Muscle of back (tissue), 11 donors: ENCODE measurements around the gene OR2S2. TPM values are rescaled to one million over a fixed set of nuclear protein-coding genes. Genes with fewer than 3 reads are reported as not detected.
"Not testable (repeated sequence)": the region's sequence is repeated elsewhere in the genome, so short reads cannot be mapped to it uniquely, and the experiment has no call there.

Source experiments
- DNase-seq, 3 donors: peaks; one replicate each; pipeline versions ENCODE4 v3.0.0 to v3.0.0-alpha.2; 2013
- polyA plus RNA-seq, 10 donors: library from polyadenylated mRNA; unstranded; fragments of 120-200 nt; gene quantifications; one replicate each; pipeline ENCODE4 v1.2.1, GENCODE V29; 2013; ENCODE audit not compliant: insufficient read length in 10 of 10

OR2S2 gene
- polyA plus RNA-seq, 10 donors, result 0.24 to 0.31 (median 0.27) TPM; not detected in 7

DNA sequence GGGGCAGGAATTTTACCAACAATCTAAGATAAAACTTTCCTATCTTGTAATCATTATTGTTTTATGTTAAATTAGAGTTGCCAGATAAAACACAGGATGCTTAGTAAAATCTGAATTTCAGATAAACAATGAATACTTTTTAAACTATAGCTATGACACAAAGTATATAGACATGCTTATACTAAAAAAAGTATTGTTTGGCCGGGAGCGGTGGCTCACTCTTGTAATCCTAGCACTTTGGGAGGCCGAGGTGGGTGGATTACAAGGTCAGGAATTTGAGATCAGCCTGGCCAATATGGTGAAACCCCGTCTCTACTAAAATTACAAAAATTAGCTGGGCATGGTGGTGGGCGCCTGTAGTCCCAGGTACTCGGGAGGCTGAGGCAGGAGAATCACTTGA is 23.9 kb downstream of the OR2S2 start:
- not testable (repeated sequence) for DNase-seq

DNA sequence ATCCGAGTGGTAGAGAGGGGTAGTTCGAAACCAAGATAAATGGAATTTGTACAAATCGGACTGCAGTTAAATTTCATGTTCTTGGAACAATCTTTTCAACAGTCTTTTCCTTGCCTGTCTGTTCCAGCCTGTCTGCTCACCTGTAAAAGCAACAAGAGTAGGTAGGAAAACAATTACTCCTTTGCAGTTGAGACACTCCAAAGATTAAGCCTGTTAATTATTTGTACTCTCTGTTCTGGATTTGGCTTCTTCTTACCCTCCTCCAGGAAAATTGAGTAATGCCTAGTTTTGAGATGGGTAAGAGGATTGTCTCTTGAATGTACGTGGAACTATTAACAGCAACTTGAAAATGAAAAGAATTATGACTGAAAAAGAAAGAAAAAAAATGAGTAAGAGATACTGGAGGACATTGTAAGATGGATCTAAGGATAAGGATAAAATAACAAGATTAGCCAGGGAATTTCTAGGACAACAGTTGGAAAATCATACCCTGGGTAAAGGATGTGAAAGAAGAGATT is 24.3 kb downstream of the OR2S2 start:
- no peak for DNase-seq

GRCh38 chr9:35932735-35933134 is 25.2 kb downstream of the OR2S2 start:
- DNase-seq, result no peak

DNA sequence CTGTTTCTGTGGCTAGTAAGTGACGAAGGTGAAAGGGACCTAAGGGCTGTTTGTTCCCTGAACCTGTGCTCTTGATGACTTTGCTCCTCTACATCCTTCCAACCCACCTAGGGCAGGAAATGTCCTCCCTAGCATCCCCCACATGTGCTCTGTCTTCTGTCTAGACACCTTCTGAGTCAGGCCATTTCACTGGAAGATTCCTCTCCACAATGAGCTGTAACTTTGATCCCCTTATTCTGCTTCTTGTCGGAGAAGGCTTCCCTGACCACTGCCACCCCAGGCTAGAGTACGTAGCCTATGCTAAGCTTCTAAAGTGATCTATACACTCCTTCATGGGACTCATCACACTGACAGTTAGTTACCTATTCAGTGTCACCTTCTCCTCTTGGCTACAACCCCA is 27.0 kb downstream of the OR2S2 start:
- no peak for DNase-seq

DNA sequence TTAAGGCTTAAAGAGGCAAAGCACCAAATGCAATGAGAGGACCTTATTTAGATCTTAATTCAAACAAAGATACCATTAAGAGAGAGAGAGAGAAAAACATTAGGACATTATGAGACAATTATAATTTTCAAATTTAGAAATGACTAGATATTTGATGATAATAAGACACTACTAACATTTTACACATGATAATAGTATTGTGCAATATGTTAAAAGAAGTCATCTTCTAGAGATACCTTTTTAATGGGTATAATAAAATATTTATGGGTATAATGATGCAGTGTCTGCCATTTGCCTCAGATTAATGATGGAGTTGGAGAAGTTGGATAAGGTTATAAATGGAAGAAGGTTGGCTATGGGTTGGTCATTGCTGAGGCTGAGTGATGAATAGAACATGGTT is 27.4 kb downstream of the OR2S2 start:
- no peak for DNase-seq

DNA sequence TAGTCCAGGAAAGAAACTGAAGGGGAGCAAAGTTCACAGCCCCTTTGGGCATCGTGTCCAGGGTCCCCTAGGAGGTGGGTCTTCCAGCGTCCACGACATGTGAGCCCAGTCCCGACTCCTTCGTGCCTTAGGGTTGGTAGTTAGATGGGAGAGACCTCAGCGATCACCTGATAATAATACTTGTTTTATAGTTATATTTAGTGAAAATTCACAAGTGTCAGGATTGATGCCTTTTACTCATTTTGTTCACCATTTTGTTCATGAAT is 28.6 kb downstream of the OR2S2 start:
- DNase-seq, result no peak

- peak in 1 of 3 donors; percentile 34 for DNase-seq
Measured at GRCh38 chr9:35928591-35929452, 29.1 kb downstream of the OR2S2 start.

DNA sequence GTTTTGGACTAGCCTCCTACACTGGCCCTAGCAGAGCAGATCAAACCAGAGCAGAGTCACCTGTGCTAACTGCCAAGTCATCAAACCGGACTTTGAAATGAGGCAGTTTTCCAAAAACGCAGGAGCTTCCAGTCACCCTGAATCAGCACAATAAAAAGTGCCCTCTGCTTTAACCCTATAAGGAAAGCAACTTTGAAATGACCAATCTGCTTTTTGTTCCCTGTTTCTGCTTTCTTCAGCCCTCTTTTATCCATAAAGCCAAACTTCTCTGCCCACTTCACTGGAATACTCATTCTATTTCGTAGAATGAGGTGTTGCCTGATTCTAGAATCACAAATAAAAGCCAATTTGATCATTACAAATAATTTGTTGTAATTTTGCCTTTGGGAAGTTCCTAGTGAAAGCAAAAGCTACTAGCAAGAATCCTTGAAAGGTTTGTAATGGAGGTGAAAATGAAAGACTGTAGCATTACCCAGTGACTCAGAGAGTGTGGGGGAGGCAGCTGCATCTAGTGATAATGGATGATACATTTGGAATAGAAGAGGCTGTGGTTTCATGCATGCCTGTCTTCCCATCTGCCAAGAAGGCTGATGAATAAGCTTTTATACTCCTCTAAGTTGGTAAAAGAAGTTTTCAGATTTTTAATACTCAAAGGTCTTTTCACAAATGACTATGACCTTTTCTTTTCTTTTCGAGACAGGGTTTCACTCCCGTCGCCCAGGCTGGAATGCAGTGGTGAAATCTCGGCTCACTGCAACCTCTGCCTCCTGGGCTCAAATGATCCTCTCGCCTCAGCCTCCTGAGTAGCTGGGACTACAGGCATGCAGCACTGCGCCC is 33.8 kb downstream of the OR2S2 start:
- DNase-seq, result peak in 1 of 3 donors; percentile 90

DNA sequence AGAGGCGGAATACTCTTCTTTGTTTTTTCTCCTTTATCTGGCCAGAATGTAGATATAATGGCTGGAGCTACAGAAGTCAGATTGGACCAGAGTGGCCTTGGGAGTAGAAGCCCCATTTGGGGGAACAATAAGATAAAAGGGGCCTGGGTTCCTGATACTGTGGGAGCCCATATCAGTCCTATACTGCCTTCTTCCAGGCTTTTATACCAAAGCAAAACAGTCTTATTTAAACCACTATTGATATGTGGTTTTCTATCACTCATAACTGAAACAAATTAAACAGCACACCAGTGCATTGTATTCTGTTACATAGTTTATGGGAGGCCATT is 34.4 kb downstream of the OR2S2 start:
- no peak for DNase-seq

- peak in 1 of 3 donors; percentile 50 for DNase-seq
Measured at GRCh38 chr9:35920051-35920620, 37.8 kb downstream of the OR2S2 start.

DNA sequence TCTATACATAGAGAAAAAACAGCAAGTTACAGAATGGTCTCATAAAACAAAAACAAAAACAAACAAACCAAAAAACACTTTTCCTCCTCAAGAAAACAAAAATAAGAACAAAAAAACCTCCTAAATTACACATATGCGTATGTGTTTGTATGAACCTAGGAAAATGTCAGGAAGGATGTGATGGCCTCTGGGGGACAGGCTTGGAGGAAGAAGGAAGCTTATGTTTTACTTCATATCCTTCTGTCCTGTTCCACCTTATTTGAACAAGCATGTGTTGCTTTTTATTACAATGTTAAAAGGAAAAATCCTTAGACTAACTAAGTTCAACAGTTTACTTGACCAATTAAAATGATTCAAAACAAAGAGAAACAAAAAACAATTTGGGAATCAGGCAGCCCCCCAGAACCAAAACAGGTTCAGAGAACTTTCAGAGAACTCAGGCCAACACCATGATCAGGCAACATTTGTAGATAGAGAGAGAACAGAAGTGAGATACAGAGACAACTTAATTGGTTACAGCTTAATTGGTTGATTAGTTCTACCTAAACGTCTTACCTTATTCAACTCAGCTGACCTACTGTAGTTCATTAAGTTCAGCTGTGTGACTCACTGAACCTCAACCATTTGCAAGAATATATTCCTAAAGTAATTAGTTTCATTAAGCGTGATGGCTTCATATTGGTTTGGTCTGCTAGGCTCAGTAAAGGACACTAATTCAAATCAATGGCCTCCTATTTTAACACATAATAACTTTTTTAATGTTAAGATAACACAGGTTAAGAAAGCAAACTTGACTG is 38.5 kb downstream of the OR2S2 start:
- peak in 1 of 3 donors; percentile 42 for DNase-seq

- DNase-seq, result no peak
Measured at GRCh38 chr9:35918780-35919179, 39.2 kb downstream of the OR2S2 start.

DNA sequence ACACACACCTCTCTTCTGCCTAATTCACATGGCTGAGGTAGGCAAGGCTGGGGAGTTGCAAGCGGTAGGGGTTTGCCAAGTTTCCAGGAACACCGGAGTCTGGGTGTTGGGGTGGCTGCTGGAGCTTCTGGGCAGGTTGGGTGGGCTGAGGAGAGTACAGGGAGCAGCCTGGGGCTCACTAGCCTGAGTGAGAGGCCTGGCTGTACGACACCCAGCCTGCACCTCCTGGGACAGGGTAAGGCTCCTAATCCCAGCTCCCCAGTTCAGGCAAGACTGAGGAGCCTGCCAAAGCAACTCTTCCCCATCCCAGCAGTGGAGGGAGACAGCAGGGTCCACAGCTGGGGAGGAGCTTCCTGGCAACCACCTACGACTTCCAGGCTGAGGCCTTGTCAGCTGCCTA is 40.7 kb downstream of the OR2S2 start:
- DNase-seq, result peak in 1 of 3 donors; percentile 7

GRCh38 chr9:35915681-35916294 is 42.2 kb downstream of the OR2S2 start:
- no peak for DNase-seq

GRCh38 chr9:35914301-35914807 is 43.6 kb downstream of the OR2S2 start:
- peak in 1 of 3 donors; percentile 70 for DNase-seq

- DNase-seq, result not testable (repeated sequence)
Measured at GRCh38 chr9:35913429-35913828, 44.5 kb downstream of the OR2S2 start.

GRCh38 chr9:35912791-35913400 is 45.1 kb downstream of the OR2S2 start:
- no peak for DNase-seq

DNA sequence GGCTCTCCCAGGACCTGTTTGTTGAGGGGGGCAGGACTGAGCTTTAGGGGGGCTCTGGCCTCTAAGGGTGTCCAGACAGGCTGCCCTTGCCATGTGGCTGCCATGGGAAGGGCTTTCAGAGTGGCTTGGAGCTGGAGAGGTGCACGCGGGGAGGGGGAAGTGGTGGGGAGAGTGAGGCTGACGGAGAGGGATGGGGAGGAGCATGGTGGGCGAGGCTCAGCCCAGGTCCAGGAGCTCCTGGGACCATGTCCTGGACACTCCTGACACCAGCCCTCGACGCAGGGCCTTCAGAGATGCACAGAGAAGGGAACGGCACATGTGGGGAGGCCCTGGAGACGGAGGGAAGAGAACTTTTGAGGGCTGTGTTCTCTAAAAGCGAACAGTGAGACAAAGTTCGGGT is 46.3 kb downstream of the OR2S2 start:
- DNase-seq, result no peak

DNA sequence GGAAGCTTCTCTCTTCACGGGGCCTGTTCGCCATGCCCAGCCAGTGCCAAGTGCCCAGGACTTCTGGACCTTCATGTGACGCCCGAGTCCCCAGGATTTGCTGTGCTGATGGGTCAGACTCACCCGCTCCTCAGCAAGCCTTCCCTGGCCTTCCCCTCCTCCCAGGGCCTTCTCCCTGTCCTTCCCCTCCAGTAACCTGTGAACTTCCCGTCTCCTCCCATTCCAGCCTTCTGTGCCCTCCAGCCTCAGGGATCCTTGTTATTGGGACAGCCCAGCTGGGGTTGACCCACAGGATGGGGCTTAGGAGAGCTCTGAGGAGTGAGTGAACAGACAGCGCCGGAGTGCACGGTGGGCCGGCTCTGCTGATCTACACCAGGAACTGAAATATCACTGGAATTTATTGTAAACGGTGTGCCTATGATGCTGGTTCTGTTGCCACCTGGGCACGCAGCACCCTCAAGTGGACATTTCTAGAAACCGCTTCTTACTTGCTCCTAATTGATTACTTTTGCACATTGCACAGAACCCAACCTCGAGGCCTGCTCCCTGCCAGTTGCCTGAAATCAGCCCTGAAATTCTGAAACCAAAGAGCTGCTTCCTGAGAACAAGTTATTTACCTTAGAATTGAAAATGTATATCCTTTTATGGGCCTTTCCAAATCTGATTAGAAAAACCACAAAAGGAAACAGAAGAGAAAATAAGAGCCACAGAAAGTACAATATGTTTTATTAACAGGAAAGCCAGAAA is 47.2 kb downstream of the OR2S2 start:
- DNase-seq, result peak in 1 of 3 donors; percentile 32
